B cell (primary cell): ENCODE data around the gene SSR2. TPM values are rescaled to one million over a fixed set of nuclear protein-coding genes. Genes with fewer than 3 reads are reported as not detected.

Experiments used
- ATAC-seq: fragments of 200-7000 bp; cut with Tn5 transposase; one replicate; pipeline ENCODE4 v1.10.0; 2021; ENCODE audit warnings: low read depth, mild to moderate bottlenecking, moderate number of reproducible peaks, moderate library complexity
- CTCF ChIA-PET: fragments of 350-600 bp; sonication (Branson Sonifier 250); formaldehyde crosslinking; loops from one replicate; lab custom pipeline; 2021; ENCODE audit warnings: antibody characterized with exemption, inconsistent platforms; lab: Charles Lee
- POLR2A ChIA-PET: fragments of 350-600 bp; sonication (Branson Sonifier 250); formaldehyde crosslinking; loops from one replicate; lab custom pipeline; 2021; ENCODE audit warnings: antibody characterized with exemption; lab: Charles Lee
- DNase-seq: peaks from one replicate; pipeline ENCODE4 v3.0.0; 2013
- H2AFZ ChIP-seq: 2 replicates; pipeline ENCODE4 v1.6.1; 2012; ENCODE audit warnings: mild to moderate bottlenecking, low read depth, low read length; ENCODE audit not compliant: insufficient read depth, poor library complexity, severe bottlenecking
- H3K27ac ChIP-seq, 2 donors: 1 replicate in 1 of 2; 2 replicates in 1 of 2; pipeline ENCODE4 v1.5.1; 2012 to 2013; ENCODE audit warnings: low read length in 2 of 2, mild to moderate bottlenecking in 2 of 2, moderate library complexity in 1 of 2
- H3K27me3 ChIP-seq, 4 experiments: fragments of 200-600 bp in 1 of 4; sonication (generic) in 1 of 4; replicated peaks in 1 of 4; 1 replicate in 2 of 4; 2 replicates in 2 of 4; pipeline versions ENCODE4 v1.6.1 to v1.7.0; 2013 to 2016; ENCODE audit warnings: low read length in 3 of 4, mild to moderate bottlenecking in 2 of 4, mixed read lengths in 1 of 4, moderate library complexity in 1 of 4; ENCODE audit not compliant: insufficient read depth in 4 of 4, control insufficient read depth in 3 of 4; ENCODE audit errors: control extremely low read depth in 1 of 4
- H3K36me3 ChIP-seq, 2 experiments: replicated peaks in 1 of 2; 1 replicate in 1 of 2; 2 replicates in 1 of 2; pipeline versions ENCODE4 v1.6.1 to v1.7.1; 2013; ENCODE audit warnings: low read length in 1 of 2; ENCODE audit not compliant: insufficient read depth in 2 of 2, control insufficient read depth in 1 of 2; ENCODE audit errors: control extremely low read depth in 1 of 2, extremely low read depth in 1 of 2
- H3K4me1 ChIP-seq, 2 donors: fragments of 200-600 bp in 1 of 2; sonication (generic) in 1 of 2; 1 replicate in 1 of 2; 2 replicates in 1 of 2; pipeline versions ENCODE4 v1.5.1 to v1.6.1; 2013 to 2017; ENCODE audit warnings: low read length in 2 of 2; ENCODE audit not compliant: control insufficient read depth in 2 of 2, insufficient read depth in 2 of 2
- H3K4me2 ChIP-seq: replicated peaks from 2 replicates; pipeline ENCODE3; 2012; ENCODE audit warnings: mild to moderate bottlenecking, low read depth, low read length; ENCODE audit not compliant: poor library complexity, severe bottlenecking
- H3K4me3 ChIP-seq, 5 experiments: fragments of 200-600 bp in 1 of 5; sonication (generic) in 1 of 5; 1 replicate in 3 of 5; 2 replicates in 2 of 5; pipeline versions ENCODE4 v1.5.1 to v1.7.0; 2011 to 2016; ENCODE audit warnings: low read length in 4 of 5, mild to moderate bottlenecking in 4 of 5, low read depth in 2 of 5, control low read depth in 1 of 5, moderate library complexity in 1 of 5; ENCODE audit not compliant: insufficient read depth in 1 of 5; ENCODE audit errors: control extremely low read depth in 1 of 5, extremely low read depth in 1 of 5
- H3K79me2 ChIP-seq: fragments of 200-600 bp; sonication (generic); one replicate; pipeline ENCODE4 v1.6.0; 2016; ENCODE audit warnings: low read length; ENCODE audit not compliant: control insufficient read depth, insufficient read depth
- H3K9ac ChIP-seq: fragments of 200-600 bp; sonication (generic); 2 replicates; pipeline ENCODE4 v1.6.1; 2017; ENCODE audit warnings: mild to moderate bottlenecking, low read length, moderate library complexity
- H3K9me3 ChIP-seq, 3 donors: one replicate each; pipeline versions ENCODE4 v1.6.1 to v1.7.1; 2013; ENCODE audit warnings: low read length in 2 of 3; ENCODE audit not compliant: control insufficient read depth in 2 of 3, insufficient read depth in 1 of 3; ENCODE audit errors: control extremely low read depth in 1 of 3
- H4K20me1 ChIP-seq: 2 replicates; pipeline ENCODE4 v1.6.0; 2012; ENCODE audit warnings: mild to moderate bottlenecking, low read length; ENCODE audit not compliant: insufficient read depth, control insufficient read depth, poor library complexity, severe bottlenecking
- H3K27ac Mint-ChIP-seq: one replicate; pipeline ENCODE4 v1.8.0; 2021; ENCODE audit warnings: mixed read lengths
- H3K27me3 Mint-ChIP-seq: one replicate; pipeline ENCODE4 v1.8.0; 2021; ENCODE audit warnings: mixed read lengths
- H3K4me1 Mint-ChIP-seq: one replicate; pipeline ENCODE4 v1.8.0; 2021; ENCODE audit warnings: mixed read lengths
- H3K4me3 Mint-ChIP-seq: one replicate; pipeline ENCODE4 v1.8.0; 2021; ENCODE audit warnings: mixed read lengths
- H3K9me3 Mint-ChIP-seq: one replicate; pipeline ENCODE4 v1.8.0; 2022; ENCODE audit warnings: mixed read lengths; ENCODE audit not compliant: insufficient read depth
- CTCF ChIP-seq: fragments of 200-600 bp; IDR thresholded peaks from one replicate; pipeline ENCODE4 v1.8.0; 2022; ENCODE audit warnings: antibody characterized with exemption, mild to moderate bottlenecking
- EZH2 ChIP-seq: IDR thresholded peaks from 2 replicates; pipeline ENCODE4 v1.6.1; 2012; ENCODE audit warnings: borderline replicate concordance, low read depth, mild to moderate bottlenecking, moderate library complexity, low read length; ENCODE audit not compliant: insufficient read depth, poor library complexity, severe bottlenecking
- WGBS: methylation state at CpG from one replicate; pipeline ENCODE4 v1.1.5; 2013; ENCODE audit warnings: missing lambda C conversion rate; ENCODE audit not compliant: insufficient coverage; 5-methylcytosine and 5-hydroxymethylcytosine counted together
- intact Hi-C: fragments of 100-400 bp; cut with micrococcal nuclease; formaldehyde crosslinking; loops from one replicate; pipeline ENCODE4 v1.10.0; 2022
- polyA plus RNA-seq: library from polyadenylated mRNA; depleted of rRNA; stranded (reverse); fragments of >200 nt; gene quantifications from 2 replicates; pipeline ENCODE4 v1.2.3, GENCODE V29; 2012
- total RNA-seq, 2 donors: library from RNA; stranded (reverse); fragments of 120-200 nt in 1 of 2; gene quantifications; 1 replicate in 1 of 2; 2 replicates in 1 of 2; pipeline versions ENCODE4 v1.2.3 to v1.2.4, GENCODE V29; 2013 to 2022

The SSR2 gene
- total and polyA plus RNA-seq, 2 donors (not counting 1 experiment from before 2014, with no cell fraction given), result 160 to 359 TPM

- intact Hi-C loops, result no loop called here
- Histone ChIP-seq H3K27me3 (no peaks in the 10 kb centered on the region), H3K4me2 (no peak overlapping the region), H3K27ac (no peak overlapping the region), H3K4me3 (no peak overlapping the region), H3K79me2 (peaks cover 14% of the 10 kb centered on the region), H3K4me1 (peaks cover 18 to 21% of the 10 kb centered on the region in 2 donors), H4K20me1 (no peaks in the 10 kb centered on the region), H3K36me3 (no peaks in the 10 kb centered on the region), H2AFZ (no peak overlapping the region), H3K9ac (no peak overlapping the region), H3K9me3 (no peaks in the 10 kb centered on the region)
- no peak for TF ChIP-seq CTCF
- no peak for TF ChIP-seq EZH2
- ATAC-seq, result no peak
- ChIA-PET CTCF (interaction anchor here (1.0 to 5.9 kb wide), 3 partner anchors 33 to 55 kb away, joined by 3 to 176 read pairs (median 6); partner anchors contain the start of gene RXFP4), POLR2A (no interaction called here)
- DNase-seq, result no peak
- no peaks in the 10 kb centered on the region for H3K27me3 Mint-ChIP-seq
- H3K27ac Mint-ChIP-seq, result no peak overlapping the region
- H3K4me1 Mint-ChIP-seq, result peaks cover 16% of the 10 kb centered on the region
- WGBS, result 89% methylated on average over 3 of the region's 3 CpGs
- no peak overlapping the region for H3K4me3 Mint-ChIP-seq
- H3K9me3 Mint-ChIP-seq, result no peaks in the 10 kb centered on the region
Measured at GRCh38 chr1:155993595-155993994, 27.2 kb downstream of the SSR2 start.

- H3K4me3 Mint-ChIP-seq, result no peak overlapping the region
- CTCF ChIA-PET, result interaction anchor here (0.6 to 5.9 kb wide), 34 partner anchors 12 to 1006 kb away, joined by 3 to 176 read pairs (median 5); partner anchors contain the start of genes ARHGEF2, KHDC4, RXFP4 and SYT11
Measured at GRCh38 chr1:155990005-155990739, 30.6 kb downstream of the SSR2 start.

More at GRCh38 chr1:155990005-155990739, 30.6 kb downstream of the SSR2 start:
- Mint-ChIP-seq H3K27ac (peak overlapping the region; percentile 73), H3K27me3 (no peaks in the 10 kb centered on the region), H3K9me3 (no peaks in the 10 kb centered on the region), H3K4me1 (peaks cover 20% of the 10 kb centered on the region)
- DNase-seq (peak; percentile 64), ATAC-seq (peak; percentile 8)
- peak overlapping the region; percentile 11 to 32 for H3K27ac ChIP-seq
- no peak overlapping the region for H3K4me3 ChIP-seq
- peak overlapping the region; percentile 51 for H3K4me2 ChIP-seq
- 63% methylated on average over 3 of the region's 6 CpGs for whole genome bisulfite sequencing
- H3K79me2 ChIP-seq, result peaks cover 35% of the 10 kb centered on the region
- POLR2A ChIA-PET, result interaction anchor here (1.2 to 2.3 kb wide), 5 partner anchors 12 to 55 kb away, joined by 3 to 22 read pairs (median 10); partner anchors contain the start of genes ARHGEF2 and KHDC4
- peak overlapping the region; percentile 40 for H2AFZ ChIP-seq
- H4K20me1 ChIP-seq, result no peaks in the 10 kb centered on the region
- H3K9ac ChIP-seq, result no peak overlapping the region
- no peaks in the 10 kb centered on the region for H3K36me3 ChIP-seq
- no peak for TF ChIP-seq EZH2
- no peak for TF ChIP-seq CTCF
- H3K9me3 ChIP-seq, result no peaks in the 10 kb centered on the region
- intact Hi-C loops, result no loop called here
- H3K27me3 ChIP-seq, result no peaks in the 10 kb centered on the region
- H3K4me1 ChIP-seq, result peaks cover 21 to 24% of the 10 kb centered on the region in 2 donors
